Testis (tissue), 2 donors: ENCODE measurements around the gene SCO2.

Experiments used
- POLR2A ChIP-seq: fragments of 450-650 bp; IDR thresholded peaks from one replicate; pipeline ENCODE4 v1.6.1; 2017; ENCODE audit warnings: antibody characterized with exemption, mild to moderate bottlenecking, moderate library complexity
- TF ChIP-seq, protein P1 (sequence below), 3 experiments: fragments of 450-650 bp in 2 of 3; fragments of 200-600 bp in 1 of 3; sonication (generic) in 1 of 3; IDR thresholded peaks; one replicate each; pipeline ENCODE4 v1.5.1; 2016 to 2019; ENCODE audit warnings: antibody characterized with exemption in 3 of 3, mild to moderate bottlenecking in 2 of 3, moderate library complexity in 1 of 3

DNA sequence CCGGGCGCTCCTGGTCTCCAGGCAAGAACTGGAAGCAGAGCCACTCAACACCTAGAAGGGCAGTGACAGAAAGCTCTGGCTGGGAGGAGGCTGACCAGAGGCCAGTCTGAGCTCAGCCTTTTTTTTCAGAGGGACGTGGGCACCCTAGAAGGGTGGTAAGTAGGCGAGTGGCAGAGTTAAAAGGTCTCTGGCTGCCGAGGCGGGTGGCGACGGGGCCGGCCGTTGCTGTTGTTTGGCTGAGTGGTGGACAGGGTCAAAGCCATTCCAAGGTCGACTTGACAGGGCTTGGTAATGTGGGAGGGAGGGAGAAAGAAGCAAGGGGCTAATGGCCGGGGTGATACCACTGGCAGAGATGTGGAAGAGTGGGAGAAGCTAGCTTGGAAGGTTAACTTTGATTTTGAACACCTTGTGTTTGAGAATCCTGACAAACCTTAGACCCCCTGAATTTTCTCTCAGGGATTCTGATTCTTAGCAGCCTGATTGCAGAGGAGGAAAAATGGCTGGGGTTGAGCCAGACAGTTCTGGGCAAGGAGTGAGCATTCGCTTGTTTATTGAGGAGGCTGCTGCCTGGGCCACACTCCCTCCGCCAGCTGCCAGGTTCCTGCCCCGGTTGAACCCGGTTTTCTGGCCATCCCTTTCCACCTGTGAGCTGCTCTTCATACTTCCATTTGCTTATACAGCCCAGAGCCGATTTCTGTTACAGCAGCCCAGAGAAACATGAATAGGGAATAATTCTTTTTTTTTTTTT lies 38.2 kb upstream of the SCO2 start:
- TF ChIP-seq, protein P1, sequence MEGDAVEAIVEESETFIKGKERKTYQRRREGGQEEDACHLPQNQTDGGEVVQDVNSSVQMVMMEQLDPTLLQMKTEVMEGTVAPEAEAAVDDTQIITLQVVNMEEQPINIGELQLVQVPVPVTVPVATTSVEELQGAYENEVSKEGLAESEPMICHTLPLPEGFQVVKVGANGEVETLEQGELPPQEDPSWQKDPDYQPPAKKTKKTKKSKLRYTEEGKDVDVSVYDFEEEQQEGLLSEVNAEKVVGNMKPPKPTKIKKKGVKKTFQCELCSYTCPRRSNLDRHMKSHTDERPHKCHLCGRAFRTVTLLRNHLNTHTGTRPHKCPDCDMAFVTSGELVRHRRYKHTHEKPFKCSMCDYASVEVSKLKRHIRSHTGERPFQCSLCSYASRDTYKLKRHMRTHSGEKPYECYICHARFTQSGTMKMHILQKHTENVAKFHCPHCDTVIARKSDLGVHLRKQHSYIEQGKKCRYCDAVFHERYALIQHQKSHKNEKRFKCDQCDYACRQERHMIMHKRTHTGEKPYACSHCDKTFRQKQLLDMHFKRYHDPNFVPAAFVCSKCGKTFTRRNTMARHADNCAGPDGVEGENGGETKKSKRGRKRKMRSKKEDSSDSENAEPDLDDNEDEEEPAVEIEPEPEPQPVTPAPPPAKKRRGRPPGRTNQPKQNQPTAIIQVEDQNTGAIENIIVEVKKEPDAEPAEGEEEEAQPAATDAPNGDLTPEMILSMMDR (IDR thresholded peaks at IDR 0.05): no peak
- TF ChIP-seq POLR2A: no peak
